Peyer's patch (tissue), 4 donors: Measurements from ENCODE around the gene CADPS. TPM values are rescaled to one million over a fixed set of nuclear protein-coding genes. Genes with fewer than 3 reads are reported as not detected.

Source experiments
- DNase-seq, 3 donors: peaks; one replicate each; pipeline ENCODE4 v3.0.0-alpha.2; 2017 to 2019
- H3K27ac ChIP-seq, 4 donors: fragments of 200-600 bp; sonication (generic); one replicate each; pipeline ENCODE4 v1.5.1; 2016 to 2019
- H3K27me3 ChIP-seq, 2 donors: fragments of 200-600 bp; sonication (generic); one replicate each; pipeline ENCODE4 v1.5.1; 2019
- H3K36me3 ChIP-seq, 3 donors: fragments of 200-600 bp; sonication (generic); one replicate each; pipeline ENCODE4 v1.5.1; 2016 to 2019
- H3K4me1 ChIP-seq, 4 donors: fragments of 200-600 bp; sonication (generic); one replicate each; pipeline ENCODE4 v1.5.1; 2016 to 2019
- H3K4me3 ChIP-seq, 4 donors: fragments of 200-600 bp; sonication (generic); 1 replicate in 3 of 4; 2 replicates in 1 of 4; pipeline ENCODE4 v1.5.1; 2016 to 2019; ENCODE audit warnings: mild to moderate bottlenecking in 1 of 4
- H3K9me3 ChIP-seq, 4 donors: fragments of 200-600 bp; sonication (generic); one replicate each; pipeline ENCODE4 v1.5.1; 2016 to 2019; ENCODE audit warnings: mild to moderate bottlenecking in 1 of 4
- POLR2A ChIP-seq, 2 donors: fragments of 450-650 bp; IDR thresholded peaks; one replicate each; pipeline ENCODE4 v1.5.1; 2017; ENCODE audit warnings: antibody characterized with exemption in 2 of 2, mild to moderate bottlenecking in 2 of 2, moderate library complexity in 2 of 2
- total RNA-seq, 4 donors: library from RNA; depleted of rRNA; stranded (reverse); fragments of >200 nt; gene quantifications; one replicate each; pipeline ENCODE4 v1.1.0, GENCODE V29; 2016
- TF ChIP-seq, protein P1 (sequence below), 6 experiments: fragments of 450-650 bp in 4 of 6; fragments of 200-600 bp in 2 of 6; sonication (generic) in 1 of 6; IDR thresholded peaks; one replicate each; pipeline ENCODE4 v1.5.1; 2017 to 2019; ENCODE audit warnings: antibody characterized with exemption in 6 of 6, mild to moderate bottlenecking in 3 of 6, moderate library complexity in 1 of 6

The CADPS gene
- total RNA-seq, 4 donors from 2014 or later, result 6.4 to 29.7 (median 18.1) TPM

DNA sequence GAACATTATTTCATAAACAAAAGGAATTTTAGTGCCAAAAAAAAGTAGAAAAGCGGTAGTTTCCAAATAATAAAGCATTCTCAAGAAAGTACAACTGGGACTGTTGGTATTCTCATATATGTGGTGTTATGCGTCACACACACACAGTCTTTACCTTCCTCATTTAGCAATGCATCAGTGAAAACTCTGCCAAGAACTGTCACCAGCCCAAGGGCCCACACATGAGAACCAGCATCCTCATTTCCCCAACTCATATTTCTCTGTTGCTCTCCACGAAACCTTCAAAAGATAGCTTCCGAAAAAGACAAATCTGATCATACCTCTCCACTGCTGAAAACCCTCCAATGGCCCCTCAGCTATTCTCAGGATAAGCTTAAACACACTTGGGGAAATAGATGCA is 150.7 kb downstream of the CADPS start:
- H3K27me3 ChIP-seq, result no peaks in the 10 kb centered on the region
- H3K4me3 ChIP-seq, result no peak overlapping the region
- peaks cover 0 to 5% (median 0%) of the 10 kb centered on the region in 4 donors for H3K4me1 ChIP-seq
- H3K36me3 ChIP-seq, result no peaks in the 10 kb centered on the region
- TF ChIP-seq, protein P1, sequence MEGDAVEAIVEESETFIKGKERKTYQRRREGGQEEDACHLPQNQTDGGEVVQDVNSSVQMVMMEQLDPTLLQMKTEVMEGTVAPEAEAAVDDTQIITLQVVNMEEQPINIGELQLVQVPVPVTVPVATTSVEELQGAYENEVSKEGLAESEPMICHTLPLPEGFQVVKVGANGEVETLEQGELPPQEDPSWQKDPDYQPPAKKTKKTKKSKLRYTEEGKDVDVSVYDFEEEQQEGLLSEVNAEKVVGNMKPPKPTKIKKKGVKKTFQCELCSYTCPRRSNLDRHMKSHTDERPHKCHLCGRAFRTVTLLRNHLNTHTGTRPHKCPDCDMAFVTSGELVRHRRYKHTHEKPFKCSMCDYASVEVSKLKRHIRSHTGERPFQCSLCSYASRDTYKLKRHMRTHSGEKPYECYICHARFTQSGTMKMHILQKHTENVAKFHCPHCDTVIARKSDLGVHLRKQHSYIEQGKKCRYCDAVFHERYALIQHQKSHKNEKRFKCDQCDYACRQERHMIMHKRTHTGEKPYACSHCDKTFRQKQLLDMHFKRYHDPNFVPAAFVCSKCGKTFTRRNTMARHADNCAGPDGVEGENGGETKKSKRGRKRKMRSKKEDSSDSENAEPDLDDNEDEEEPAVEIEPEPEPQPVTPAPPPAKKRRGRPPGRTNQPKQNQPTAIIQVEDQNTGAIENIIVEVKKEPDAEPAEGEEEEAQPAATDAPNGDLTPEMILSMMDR (IDR thresholded peaks at IDR 0.05), result no peak
- DNase-seq, result no peak
- no peak overlapping the region for H3K27ac ChIP-seq
- no peaks in the 10 kb centered on the region for H3K9me3 ChIP-seq

DNA sequence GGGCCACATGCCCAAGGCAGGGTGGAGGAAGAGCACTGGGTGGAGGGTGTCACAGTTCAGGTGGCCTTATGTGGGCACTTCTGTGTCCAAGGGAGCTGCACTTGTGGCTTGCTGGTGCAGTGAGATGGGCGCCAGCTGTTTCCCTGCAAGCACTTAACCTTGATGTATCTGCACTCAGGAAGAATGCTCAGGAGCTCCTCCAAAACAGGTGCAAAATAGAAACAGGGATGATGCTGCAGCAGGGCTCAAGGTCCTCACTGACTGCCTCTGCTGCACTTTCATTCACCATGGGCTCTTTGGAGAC is 151.3 kb downstream of the CADPS start:
- TF ChIP-seq, protein P1 (IDR thresholded peaks at IDR 0.05), result no peak
- TF ChIP-seq POLR2A (IDR thresholded peaks at IDR 0.05), result no peak
- DNase-seq, result no peak
- no peak overlapping the region for H3K4me3 ChIP-seq
- no peak overlapping the region for H3K27ac ChIP-seq
- no peaks in the 10 kb centered on the region for H3K9me3 ChIP-seq
- peaks cover 0 to 5% (median 0%) of the 10 kb centered on the region in 4 donors for H3K4me1 ChIP-seq
- no peaks in the 10 kb centered on the region for H3K27me3 ChIP-seq
- H3K36me3 ChIP-seq, result no peaks in the 10 kb centered on the region

GRCh38 chr3:62723166-62723913 is 151.9 kb downstream of the CADPS start:
- Histone ChIP-seq H3K27me3 (no peaks in the 10 kb centered on the region), H3K4me1 (no peaks in the 10 kb centered on the region), H3K9me3 (no peaks in the 10 kb centered on the region), H3K36me3 (no peaks in the 10 kb centered on the region), H3K27ac (no peak overlapping the region), H3K4me3 (no peak overlapping the region)
- DNase-seq, result no peak
- TF ChIP-seq, protein P1 (IDR thresholded peaks at IDR 0.05), result no peak
- TF ChIP-seq POLR2A (IDR thresholded peaks at IDR 0.05), result no peak

- DNase-seq, result no peak
- H3K27me3 ChIP-seq, result no peaks in the 10 kb centered on the region
- H3K9me3 ChIP-seq, result no peaks in the 10 kb centered on the region
- no peak overlapping the region for H3K4me3 ChIP-seq
- H3K36me3 ChIP-seq, result no peaks in the 10 kb centered on the region
- no peaks in the 10 kb centered on the region for H3K4me1 ChIP-seq
- H3K27ac ChIP-seq, result no peak overlapping the region
- TF ChIP-seq POLR2A (IDR thresholded peaks at IDR 0.05), result no peak
- TF ChIP-seq, protein P1 (IDR thresholded peaks at IDR 0.05), result no peak
Observed at GRCh38 chr3:62722344-62722743, 152.9 kb downstream of the CADPS start.

DNA sequence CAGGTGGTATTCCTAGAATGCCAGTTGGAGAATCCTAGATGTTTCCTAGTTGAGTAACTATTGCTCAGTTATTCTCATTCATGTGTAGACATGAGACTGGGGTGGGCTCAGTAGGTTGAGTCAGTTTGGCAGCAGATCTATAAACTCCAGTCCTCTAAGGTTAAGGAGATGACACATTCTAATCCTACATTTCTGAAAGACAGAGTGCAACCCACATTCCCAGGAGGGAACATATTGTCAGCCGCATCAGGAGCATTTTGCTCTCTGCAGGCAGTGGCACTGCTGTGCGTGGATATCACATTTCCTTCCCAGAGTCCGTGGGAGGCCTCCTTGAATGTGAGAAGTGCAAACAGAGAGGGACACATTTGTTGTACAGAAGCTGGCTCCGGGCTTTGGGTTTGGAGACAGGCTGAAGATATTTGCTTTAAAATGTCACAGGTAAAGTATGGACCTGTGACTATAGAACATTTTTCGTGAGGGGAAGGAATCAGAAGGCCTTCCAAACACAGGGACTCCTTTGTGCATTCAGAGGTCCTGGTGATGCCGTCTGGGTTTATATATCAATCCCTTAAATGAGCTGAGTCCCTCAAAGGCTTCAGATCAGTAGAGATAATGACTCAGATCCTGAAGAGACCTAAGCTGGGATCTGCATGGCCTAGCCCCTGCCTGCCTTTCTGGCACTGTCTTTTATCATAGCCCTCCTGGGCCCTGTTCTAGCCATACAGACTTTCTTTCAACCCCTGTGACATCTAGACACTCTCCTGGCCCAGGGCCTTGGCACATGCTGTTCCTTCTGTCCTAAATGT is 156.5 kb downstream of the CADPS start:
- DNase-seq, result no peak
- TF ChIP-seq, protein P1 (IDR thresholded peaks at IDR 0.05), result no peak
- TF ChIP-seq POLR2A (IDR thresholded peaks at IDR 0.05), result no peak
- Histone ChIP-seq H3K9me3 (no peaks in the 10 kb centered on the region), H3K4me1 (no peaks in the 10 kb centered on the region), H3K27me3 (no peaks in the 10 kb centered on the region), H3K27ac (no peak overlapping the region), H3K4me3 (no peak overlapping the region), H3K36me3 (no peaks in the 10 kb centered on the region)
